Astrocyte of the spinal cord (primary cell): ENCODE measurements around the gene MAGI2.

Experiments used
- DNase-seq: peaks from one replicate; pipeline ENCODE4 v3.0.0; 2011; ENCODE audit warnings: low read depth, low spot score
- H3K4me3 ChIP-seq: 2 replicates; pipeline ENCODE4 v1.5.1; 2011; ENCODE audit warnings: low read depth, mild to moderate bottlenecking, low read length, moderate library complexity
- CTCF ChIP-seq: IDR thresholded peaks from 2 replicates; pipeline ENCODE4 v1.5.1; 2012; ENCODE audit warnings: low read depth, mild to moderate bottlenecking, low read length, inconsistent platforms
- in situ Hi-C: cut with HindIII; loops from 2 replicates; pipeline ENCODE4 v1.10.0; 2017; ENCODE audit warnings: low sequenced_read_pairs

MAGI2 gene

GRCh38 chr7:78066599-78066998 is 1386.9 kb downstream of the MAGI2 start:
- no peak for TF ChIP-seq CTCF
- H3K4me3 ChIP-seq: no peak overlapping the region
- no peak for DNase-seq
- in situ Hi-C loops: no loop called here

- no peak for TF ChIP-seq CTCF
- in situ Hi-C loops: no loop called here
- no peak for DNase-seq
- H3K4me3 ChIP-seq: no peak overlapping the region
Measured at GRCh38 chr7:78063758-78064157, 1389.7 kb downstream of the MAGI2 start.

- in situ Hi-C loops: no loop called here
- no peak overlapping the region for H3K4me3 ChIP-seq
- TF ChIP-seq CTCF: no peak
- no peak for DNase-seq
Measured at GRCh38 chr7:78062214-78062613, 1391.3 kb downstream of the MAGI2 start.

GRCh38 chr7:78057571-78057970 is 1395.9 kb downstream of the MAGI2 start:
- no peak overlapping the region for H3K4me3 ChIP-seq
- no peak for DNase-seq
- TF ChIP-seq CTCF: no peak
- in situ Hi-C loops: no loop called here

GRCh38 chr7:78055599-78055998 is 1397.9 kb downstream of the MAGI2 start:
- in situ Hi-C loops: no loop called here
- no peak for TF ChIP-seq CTCF

GRCh38 chr7:78055001-78055573 is 1398.4 kb downstream of the MAGI2 start:
- TF ChIP-seq CTCF: no peak
- in situ Hi-C loops: no loop called here

More at GRCh38 chr7:78055599-78055998, 1397.9 kb downstream of the MAGI2 start:
- DNase-seq: no peak
- no peak overlapping the region for H3K4me3 ChIP-seq

GRCh38 chr7:78052112-78052511 is 1401.4 kb downstream of the MAGI2 start:
- DNase-seq: no peak
- in situ Hi-C loops: no loop called here

More at GRCh38 chr7:78055001-78055573, 1398.4 kb downstream of the MAGI2 start:
- DNase-seq: no peak
- H3K4me3 ChIP-seq: no peak overlapping the region

More at GRCh38 chr7:78052112-78052511, 1401.4 kb downstream of the MAGI2 start:
- H3K4me3 ChIP-seq: no peak overlapping the region
- TF ChIP-seq CTCF: no peak
